Hematopoietic multipotent progenitor cell treated with erythropoietin and hydrocortisone succinate and interleukin-3 and kit ligand, for 8 days (in vitro differentiated cells): ENCODE measurements around the gene FLNC.

Source experiments
- DNase-seq: peaks from one replicate; pipeline ENCODE4 v3.0.0-alpha.2; 2015

The FLNC gene

DNA sequence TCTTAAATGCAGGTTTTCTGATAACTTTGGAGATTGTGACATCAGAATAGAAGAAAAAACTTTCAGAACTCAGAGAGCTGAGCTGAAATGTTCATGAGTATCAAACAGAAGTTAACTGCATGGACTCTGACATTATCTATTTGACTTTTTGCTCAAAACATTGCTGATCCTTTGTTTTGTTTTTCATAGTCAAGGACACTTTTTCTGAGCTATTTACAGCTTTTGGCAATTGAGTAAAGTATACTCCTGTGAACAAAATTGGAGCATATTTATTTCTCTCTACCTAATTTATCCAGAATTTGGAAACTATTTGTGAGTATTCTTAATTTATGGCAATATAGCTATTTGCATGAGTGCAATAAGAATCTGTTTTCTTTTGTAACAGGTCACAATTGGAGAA is 69.2 kb downstream of the FLNC start:
- DNase-seq, result no peak

DNA sequence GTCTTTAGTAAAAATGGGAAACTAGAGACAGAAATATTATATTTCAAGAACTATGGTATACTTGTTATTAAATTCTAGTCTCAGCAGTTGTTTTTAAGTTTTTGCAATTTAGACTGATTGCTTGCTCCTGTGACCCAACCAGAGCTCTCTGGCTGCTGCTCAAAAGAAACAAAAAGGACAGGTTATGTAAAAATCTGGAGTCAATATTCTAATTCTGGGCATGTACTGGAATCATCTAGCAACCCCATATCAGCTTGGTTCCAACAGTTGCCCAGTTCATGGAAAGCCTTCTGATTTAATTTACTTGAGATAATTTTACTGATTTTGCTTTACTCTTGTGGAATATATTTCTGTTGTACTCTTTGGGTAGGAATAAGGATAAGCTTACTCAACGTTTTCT is 70.0 kb downstream of the FLNC start:
- DNase-seq, result no peak

DNA sequence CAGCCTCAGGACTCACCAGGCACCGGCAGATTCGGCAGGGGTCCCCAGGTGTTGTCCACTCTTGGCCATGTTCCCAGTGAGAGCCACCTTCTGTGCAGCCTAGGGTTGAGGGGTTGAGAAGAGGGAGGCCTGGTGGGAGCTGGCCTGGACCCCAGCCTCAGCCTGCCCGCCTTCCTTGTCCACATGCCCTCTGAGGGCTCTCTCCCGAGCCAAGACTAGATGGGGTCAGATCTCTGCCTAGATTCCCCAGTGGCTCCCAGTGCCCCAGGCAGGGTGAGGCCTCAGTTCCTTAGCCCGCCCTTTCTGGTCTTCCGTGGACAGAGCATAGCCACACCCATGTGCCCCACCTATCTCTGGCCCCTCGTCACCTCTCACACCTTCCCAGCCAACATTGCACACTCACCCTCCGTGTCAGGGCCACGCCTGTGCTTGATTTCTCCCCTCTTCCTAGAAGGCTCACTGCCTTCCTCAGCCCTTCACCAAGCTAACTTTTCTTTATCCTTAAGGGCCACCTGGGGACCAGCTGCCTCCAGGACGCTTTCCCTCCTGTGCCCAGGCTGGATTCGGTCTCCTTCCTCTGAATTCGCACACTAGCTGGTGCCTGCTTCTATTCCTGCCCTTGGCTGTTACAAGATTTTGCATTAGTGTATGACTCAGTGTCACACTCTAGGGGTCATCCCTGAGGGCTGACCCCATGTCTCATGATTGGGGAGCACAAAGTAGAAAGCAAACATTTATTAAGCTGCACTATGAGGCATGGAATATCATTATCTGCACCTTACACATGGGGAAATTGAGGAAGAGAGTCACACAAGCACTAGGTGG is 72.8 kb downstream of the FLNC start:
- no peak for DNase-seq

DNA sequence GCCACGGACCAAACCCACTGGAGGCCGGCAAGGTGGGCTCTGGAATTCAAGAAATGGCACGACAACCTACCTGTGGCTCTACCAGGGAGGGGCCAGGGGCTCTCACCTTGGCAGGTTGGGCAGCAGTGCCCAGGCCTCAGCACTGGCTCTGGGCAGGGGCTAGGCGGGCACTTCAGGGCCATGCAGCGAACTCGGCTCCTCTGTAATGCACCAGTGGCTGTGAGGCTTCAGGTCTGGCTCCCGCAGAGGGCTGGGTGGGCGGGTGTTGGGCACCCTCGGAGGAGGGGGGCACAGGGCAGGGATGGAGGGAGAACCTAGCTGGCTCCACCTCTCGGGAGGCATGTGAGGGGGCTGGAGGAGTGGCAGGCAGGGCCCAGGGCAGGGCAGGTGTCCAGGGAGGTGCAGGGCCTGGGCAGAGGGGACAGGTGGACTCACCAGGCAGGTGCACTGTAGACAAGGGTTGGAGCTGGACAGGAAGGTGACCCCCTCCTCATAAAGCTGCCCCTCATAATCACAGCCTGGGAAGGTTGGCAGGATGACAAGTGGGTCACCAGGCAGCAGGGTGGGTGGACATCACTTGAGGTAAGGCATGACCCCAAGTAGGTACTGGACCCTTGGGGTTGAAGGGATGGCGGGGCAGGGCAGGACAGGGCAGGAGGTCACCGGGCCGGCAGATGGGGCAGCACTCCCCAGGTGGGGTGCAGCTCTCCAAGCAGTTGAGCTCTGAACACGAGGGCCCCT is 73.6 kb downstream of the FLNC start:
- DNase-seq, result no peak

DNA sequence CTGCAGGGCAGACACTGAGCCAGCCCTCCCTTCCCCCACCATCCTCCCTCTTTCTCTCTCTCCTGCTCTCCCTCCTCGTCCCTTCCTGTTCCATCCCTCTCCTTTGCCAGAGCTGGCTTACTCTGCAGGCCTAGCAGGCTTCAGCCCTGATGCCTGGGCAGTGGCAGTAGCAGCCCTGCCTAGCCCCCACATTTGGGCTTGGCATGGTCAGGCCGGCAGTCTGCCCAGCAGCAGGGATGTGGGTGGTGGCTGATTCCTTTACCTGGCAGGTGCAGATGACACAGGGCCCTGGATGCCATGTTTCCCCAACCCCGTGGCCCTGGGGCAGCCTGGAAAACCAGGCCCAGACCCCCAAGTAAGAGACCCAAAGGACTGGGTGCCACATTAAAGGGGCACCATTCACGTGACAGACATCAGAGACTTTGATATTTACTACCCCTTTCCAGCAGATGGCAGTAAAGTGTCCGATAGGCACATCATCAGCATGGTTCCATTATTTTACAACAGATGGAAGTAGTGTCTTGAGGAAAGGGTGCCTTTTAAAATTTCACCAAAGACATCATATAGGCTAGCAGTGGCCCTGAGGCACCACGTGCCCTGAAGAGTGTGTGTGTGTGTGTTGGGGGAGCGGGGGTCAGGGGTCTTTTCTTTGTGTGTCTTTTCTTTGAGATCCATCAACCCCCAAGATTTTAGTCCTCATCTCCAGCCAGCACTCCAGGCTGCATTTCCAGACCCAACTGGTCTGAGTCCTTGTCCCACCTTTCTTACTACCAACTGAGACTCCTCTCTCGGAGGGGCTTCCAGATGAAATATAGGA is 74.4 kb downstream of the FLNC start:
- DNase-seq, result peak; percentile 70

DNA sequence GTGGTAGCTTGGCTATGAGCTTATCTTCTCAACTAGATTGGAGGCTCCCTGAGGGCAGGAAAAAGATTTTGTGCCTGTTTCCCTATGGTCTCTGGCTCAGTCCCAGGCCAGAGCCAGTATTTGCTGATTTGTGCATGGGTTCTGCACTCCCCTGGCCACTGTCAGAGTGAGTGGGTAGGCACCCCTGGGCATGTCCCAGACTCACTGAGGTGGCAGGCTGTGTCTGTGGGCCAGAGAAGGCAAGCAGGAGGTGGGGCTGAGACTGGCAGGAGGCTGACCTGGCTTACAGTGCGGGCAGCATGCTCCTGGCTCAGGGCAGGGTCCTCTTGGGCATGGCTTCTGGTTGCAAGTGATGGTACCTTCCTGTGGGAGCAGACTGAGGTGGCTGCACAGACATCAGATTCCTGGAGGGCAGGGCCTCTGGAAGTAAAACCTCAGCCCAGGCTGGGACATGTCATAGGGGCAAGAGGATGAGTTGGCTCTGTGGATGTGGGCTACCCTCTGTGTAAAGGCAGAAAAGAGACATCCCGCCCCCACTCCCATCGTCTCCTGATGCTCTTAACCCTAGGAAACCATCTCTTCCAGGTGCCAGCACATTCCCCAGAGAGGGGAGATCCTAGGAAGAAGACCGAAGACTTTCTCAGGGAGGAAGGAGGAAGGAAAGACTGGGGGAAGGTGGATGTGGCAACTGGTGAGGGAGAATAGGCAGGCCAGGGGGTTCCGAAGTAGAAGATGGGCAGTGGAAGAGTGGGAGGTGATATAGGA is 76.0 kb downstream of the FLNC start:
- no peak for DNase-seq

DNA sequence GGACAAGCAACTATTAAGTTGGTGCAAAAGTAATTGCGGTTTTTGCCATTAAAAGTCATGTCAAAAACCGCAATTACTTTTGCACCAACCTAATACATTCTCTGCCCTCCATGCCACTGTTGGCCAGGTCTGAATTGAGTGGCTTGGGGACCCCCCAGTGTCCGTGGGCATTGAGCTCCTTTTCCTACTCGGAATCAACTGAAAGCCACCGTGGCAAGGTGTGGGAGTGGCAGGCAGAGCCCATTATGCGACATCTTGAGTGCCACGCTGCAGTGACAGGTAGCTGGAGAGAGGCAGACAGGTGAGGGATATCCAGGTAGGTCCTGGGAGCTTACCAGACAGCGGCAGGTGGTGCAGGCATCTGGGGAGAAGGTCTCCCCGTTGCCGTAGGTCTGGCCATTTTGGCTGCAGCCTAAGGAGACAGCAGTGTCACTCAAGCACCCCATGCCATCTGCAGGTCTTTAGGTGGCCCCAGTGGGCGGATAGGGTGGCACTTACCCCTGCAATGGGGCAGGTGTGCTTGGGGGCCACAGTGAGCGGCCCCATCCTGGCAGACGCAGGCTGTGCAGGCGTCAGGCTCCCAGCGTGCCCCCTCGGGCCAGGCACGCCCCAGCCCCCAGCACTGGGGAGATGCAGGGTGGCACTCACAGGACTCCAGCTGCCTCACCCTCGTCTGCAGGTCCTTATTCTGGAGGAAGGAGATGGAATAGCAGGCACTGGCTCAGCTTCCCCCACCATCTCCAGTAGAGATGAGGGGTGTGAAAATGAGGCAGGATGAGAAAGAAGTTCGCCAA is 76.8 kb downstream of the FLNC start:
- no peak for DNase-seq
